Neutrophil (primary cell): ENCODE data around the gene ACBD3.

Experiments used
- H3K27ac ChIP-seq: fragments of 200-600 bp; sonication (generic); 2 replicates; pipeline ENCODE4 v1.5.1; 2016; ENCODE audit warnings: mild to moderate bottlenecking, moderate library complexity
- H3K27me3 ChIP-seq: fragments of 200-600 bp; sonication (generic); 2 replicates; pipeline ENCODE4 v1.6.0; 2016; ENCODE audit warnings: mild to moderate bottlenecking
- H3K36me3 ChIP-seq: fragments of 200-600 bp; sonication (generic); 2 replicates; pipeline ENCODE4 v1.5.1; 2017
- H3K4me1 ChIP-seq, 2 experiments: fragments of 200-600 bp in 1 of 2; sonication (generic) in 1 of 2; 1 replicate in 1 of 2; 2 replicates in 1 of 2; pipeline versions ENCODE4 v1.5.1 to v1.6.1; 2013 to 2016; ENCODE audit warnings: low read depth in 1 of 2, low read length in 1 of 2, mild to moderate bottlenecking in 1 of 2, moderate library complexity in 1 of 2; ENCODE audit not compliant: control insufficient read depth in 1 of 2, insufficient read depth in 1 of 2
- H3K4me3 ChIP-seq, 2 experiments: fragments of 200-600 bp in 1 of 2; sonication (generic) in 1 of 2; 1 replicate in 1 of 2; 2 replicates in 1 of 2; pipeline ENCODE4 v1.5.1; 2013 to 2016; ENCODE audit warnings: low read depth in 1 of 2, low read length in 1 of 2, mild to moderate bottlenecking in 1 of 2, moderate library complexity in 1 of 2
- H3K9me3 ChIP-seq: fragments of 200-600 bp; sonication (generic); 2 replicates; pipeline ENCODE4 v1.5.1; 2016
- TF ChIP-seq, protein P1 (sequence below): fragments of 200-600 bp; sonication (generic); IDR thresholded peaks from 2 replicates; pipeline ENCODE4 v1.5.1; 2016; ENCODE audit warnings: antibody characterized with exemption

The ACBD3 gene

DNA sequence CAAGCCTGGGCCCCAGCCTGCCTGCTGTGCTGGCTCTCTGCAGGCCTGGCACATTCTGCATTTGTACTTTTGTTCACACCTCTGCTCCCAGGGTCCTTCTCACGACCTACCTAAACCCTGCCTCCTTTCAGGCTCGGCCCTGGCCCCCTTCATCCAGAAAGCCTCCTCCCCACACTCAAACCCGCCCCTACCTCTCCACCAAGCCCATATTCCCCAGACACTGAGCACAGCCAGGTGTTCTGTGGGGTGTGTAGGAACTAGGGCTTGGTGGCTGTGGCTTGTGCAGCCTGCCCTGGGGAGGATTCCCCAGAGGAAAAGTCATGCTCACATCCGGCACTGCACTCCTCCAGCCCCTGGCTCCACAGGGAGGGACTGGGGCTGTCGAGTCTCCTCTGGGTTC lies 28.7 kb upstream of the ACBD3 start:
- no peaks in the 10 kb centered on the region for H3K4me1 ChIP-seq
- H3K27ac ChIP-seq = no peak overlapping the region
- no peaks in the 10 kb centered on the region for H3K36me3 ChIP-seq
- peaks cover 16% of the 10 kb centered on the region for H3K27me3 ChIP-seq
- H3K9me3 ChIP-seq = no peaks in the 10 kb centered on the region
- TF ChIP-seq, protein P1, sequence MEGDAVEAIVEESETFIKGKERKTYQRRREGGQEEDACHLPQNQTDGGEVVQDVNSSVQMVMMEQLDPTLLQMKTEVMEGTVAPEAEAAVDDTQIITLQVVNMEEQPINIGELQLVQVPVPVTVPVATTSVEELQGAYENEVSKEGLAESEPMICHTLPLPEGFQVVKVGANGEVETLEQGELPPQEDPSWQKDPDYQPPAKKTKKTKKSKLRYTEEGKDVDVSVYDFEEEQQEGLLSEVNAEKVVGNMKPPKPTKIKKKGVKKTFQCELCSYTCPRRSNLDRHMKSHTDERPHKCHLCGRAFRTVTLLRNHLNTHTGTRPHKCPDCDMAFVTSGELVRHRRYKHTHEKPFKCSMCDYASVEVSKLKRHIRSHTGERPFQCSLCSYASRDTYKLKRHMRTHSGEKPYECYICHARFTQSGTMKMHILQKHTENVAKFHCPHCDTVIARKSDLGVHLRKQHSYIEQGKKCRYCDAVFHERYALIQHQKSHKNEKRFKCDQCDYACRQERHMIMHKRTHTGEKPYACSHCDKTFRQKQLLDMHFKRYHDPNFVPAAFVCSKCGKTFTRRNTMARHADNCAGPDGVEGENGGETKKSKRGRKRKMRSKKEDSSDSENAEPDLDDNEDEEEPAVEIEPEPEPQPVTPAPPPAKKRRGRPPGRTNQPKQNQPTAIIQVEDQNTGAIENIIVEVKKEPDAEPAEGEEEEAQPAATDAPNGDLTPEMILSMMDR = no peak
- H3K4me3 ChIP-seq = no peak overlapping the region

DNA sequence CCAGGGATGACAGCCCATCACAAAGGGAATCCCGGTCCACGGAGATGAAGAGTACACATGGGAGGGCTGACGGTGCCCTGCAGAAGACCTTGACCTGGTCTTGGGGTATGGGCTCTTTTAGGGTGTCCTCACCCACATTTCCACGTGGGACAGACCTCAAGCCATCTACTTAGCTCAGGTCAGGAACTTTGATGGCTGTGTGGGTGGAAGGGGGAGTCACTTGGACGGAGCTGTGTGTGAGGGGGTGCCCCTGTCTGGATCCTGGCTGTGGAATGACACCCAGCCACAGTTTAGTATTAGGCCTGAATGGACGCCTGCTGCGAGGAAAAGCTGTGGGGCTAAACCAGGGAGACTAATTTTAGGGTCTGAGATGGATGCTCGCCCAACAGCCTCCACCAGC lies 26.0 kb upstream of the ACBD3 start:
- no peaks in the 10 kb centered on the region for H3K4me1 ChIP-seq
- H3K27me3 ChIP-seq = no peaks in the 10 kb centered on the region

DNA sequence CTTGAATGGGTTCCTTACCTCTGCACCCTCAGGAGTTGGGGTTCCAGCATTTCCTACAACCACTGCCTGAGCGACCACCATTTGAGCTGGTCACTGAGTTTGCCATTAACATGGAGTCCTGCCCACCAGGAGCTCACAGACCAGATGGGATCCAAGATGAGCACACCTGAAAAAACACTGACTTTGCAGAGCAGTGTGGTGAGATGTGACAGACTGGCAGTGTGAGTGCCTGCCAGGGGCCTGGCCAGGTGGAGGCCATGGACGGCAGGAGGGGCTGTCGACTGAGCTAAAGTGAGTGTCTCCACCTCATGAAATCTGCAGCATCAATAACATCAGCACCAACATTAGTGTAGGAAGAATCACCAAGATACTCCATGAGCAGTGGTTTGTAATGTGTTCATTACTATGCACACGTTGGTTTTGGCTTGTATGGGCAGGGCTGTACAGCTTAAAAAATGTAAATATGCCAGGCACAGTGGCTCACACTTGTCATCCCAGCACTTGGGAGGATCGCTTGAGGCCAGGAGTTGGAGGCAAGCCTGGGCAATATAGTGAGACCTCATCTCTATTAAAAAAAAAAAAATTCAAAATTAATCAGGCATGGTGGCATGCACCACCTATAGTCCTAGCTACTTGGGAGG lies 24.8 kb upstream of the ACBD3 start:
- H3K27me3 ChIP-seq = no peaks in the 10 kb centered on the region
- H3K4me1 ChIP-seq = no peaks in the 10 kb centered on the region
- H3K27ac ChIP-seq = no peak overlapping the region
- no peaks in the 10 kb centered on the region for H3K36me3 ChIP-seq
- TF ChIP-seq, protein P1 = no peak
- no peaks in the 10 kb centered on the region for H3K9me3 ChIP-seq
- H3K4me3 ChIP-seq = no peak overlapping the region

More for the DNA sequence above, 26.0 kb upstream of the ACBD3 start:
- Histone ChIP-seq H3K27ac (no peak overlapping the region), H3K36me3 (no peaks in the 10 kb centered on the region), H3K9me3 (no peaks in the 10 kb centered on the region), H3K4me3 (no peak overlapping the region)
- TF ChIP-seq, protein P1 = no peak

DNA sequence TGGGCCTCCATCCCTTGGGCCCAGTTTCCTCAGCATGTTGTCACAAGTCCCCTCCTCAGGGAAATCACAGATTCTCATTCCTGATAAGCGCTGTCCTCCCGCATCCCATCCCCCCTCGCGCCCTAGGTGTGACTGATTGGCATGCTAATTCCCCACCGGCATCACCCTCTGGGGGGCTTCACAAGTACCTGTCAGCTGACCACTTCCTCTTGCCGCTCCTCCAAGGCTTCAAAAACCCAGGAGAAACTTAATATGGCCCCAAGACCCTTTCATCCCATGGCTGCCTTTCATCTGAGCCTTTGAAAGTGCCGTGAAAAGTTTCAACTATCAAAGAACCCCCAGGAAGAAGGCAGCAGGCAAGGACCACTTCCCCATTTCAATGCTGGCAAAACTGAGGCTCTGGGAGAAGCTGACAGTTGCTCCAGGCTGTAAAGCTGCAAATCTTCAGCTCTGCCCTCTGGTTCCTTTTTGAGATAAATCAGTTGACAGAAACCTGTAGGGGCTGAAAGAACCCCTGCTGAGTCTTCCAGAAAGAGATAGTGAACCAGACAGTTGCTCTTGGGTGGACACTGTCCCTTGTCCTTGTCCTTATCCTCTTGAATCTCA lies 24.1 kb upstream of the ACBD3 start:
- Histone ChIP-seq H3K36me3 (no peaks in the 10 kb centered on the region), H3K9me3 (no peaks in the 10 kb centered on the region), H3K4me3 (no peak overlapping the region), H3K27me3 (no peaks in the 10 kb centered on the region), H3K4me1 (no peaks in the 10 kb centered on the region), H3K27ac (no peak overlapping the region)
- TF ChIP-seq, protein P1 = no peak

DNA sequence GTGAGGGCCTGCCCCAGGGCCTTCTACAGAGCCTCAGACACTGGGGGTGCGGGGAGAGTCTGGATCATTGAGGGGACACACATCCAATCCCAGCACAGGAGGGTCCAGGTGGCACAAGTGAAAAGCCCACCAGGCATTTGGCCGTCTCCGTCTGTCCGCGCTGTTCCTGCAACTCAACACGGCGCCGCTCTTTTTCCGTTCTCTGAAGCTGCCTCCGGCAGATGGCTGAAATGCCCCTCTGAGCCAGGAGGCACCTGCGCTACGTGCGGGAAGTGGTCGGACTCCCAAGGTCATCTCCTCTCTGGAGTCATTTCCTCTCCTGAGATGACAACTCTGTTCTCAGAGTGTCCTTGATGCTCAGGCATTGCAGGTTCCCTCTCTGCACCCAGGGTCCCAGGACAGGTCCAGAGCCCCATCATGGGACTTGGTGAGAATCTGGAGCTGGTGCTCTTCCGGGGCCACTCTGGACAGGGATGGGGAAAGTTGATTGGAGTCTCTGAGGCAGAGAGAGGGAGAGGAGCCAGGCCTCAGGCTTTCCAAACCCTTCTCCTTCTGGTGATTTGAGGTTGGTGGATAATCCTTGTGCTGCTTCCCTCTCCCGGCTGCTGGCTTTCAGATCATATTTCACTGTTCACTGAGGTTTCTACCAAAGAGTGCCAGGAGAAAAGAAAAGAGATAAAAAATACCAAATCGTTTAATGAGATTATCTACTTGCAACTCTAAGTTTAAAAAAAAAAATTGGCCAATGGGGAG lies 22.9 kb upstream of the ACBD3 start:
- Histone ChIP-seq H3K9me3 (no peaks in the 10 kb centered on the region), H3K36me3 (no peaks in the 10 kb centered on the region), H3K27ac (no peak overlapping the region), H3K4me1 (no peaks in the 10 kb centered on the region), H3K27me3 (no peaks in the 10 kb centered on the region), H3K4me3 (no peak overlapping the region)
- TF ChIP-seq, protein P1 = no peak
